Lung microvascular endothelial cell (primary cell): ENCODE data around the gene SLC25A20. TPM values are rescaled to one million over a fixed set of nuclear protein-coding genes. Genes with fewer than 3 reads are reported as not detected.

Experiments
- DNase-seq, 2 donors: peaks; one replicate each; pipeline versions ENCODE4 v3.0.0 to v3.0.0-alpha.2; 2010; ENCODE audit warnings: low read depth in 2 of 2
- total RNA-seq: library from RNA; depleted of rRNA; stranded (reverse); fragments of >200 nt; gene quantifications from 2 replicates; pipeline ENCODE4 v1.2.1, GENCODE V29; 2014

Gene SLC25A20
- total RNA-seq, 1 donor from 2014 or later = 25.2 TPM

- peak in 1 of 2 donors; percentile 31 for DNase-seq
Measured at GRCh38 chr3:48897460-48898376, 964 bp downstream of the SLC25A20 start.

- no peak for DNase-seq
Measured at GRCh38 chr3:48896936-48897335, 1.7 kb downstream of the SLC25A20 start.

- no peak for DNase-seq
Measured at GRCh38 chr3:48894516-48894915, 4.2 kb downstream of the SLC25A20 start.

GRCh38 chr3:48891606-48892005 lies 7.1 kb downstream of the SLC25A20 start:
- no peak for DNase-seq

- DNase-seq = no peak
Measured at GRCh38 chr3:48885753-48886152, 12.9 kb downstream of the SLC25A20 start.

- DNase-seq = no peak
Measured at GRCh38 chr3:48881652-48882114, 17.0 kb downstream of the SLC25A20 start.

GRCh38 chr3:48881006-48881405 lies 17.7 kb downstream of the SLC25A20 start:
- no peak for DNase-seq

- no peak for DNase-seq
Measured at GRCh38 chr3:48879994-48880377, 18.7 kb downstream of the SLC25A20 start.

- DNase-seq = no peak
Measured at GRCh38 chr3:48879307-48879993, 19.2 kb downstream of the SLC25A20 start.

GRCh38 chr3:48877671-48878070 lies 21.0 kb downstream of the SLC25A20 start:
- no peak for DNase-seq

GRCh38 chr3:48863122-48863521 lies 35.6 kb downstream of the SLC25A20 start:
- DNase-seq = no peak

- DNase-seq = no peak
Measured at GRCh38 chr3:48859206-48859605, 39.5 kb downstream of the SLC25A20 start.

- no peak for DNase-seq
Measured at GRCh38 chr3:48858709-48859108, 40.0 kb downstream of the SLC25A20 start.

GRCh38 chr3:48857641-48858040 lies 41.0 kb downstream of the SLC25A20 start:
- DNase-seq = no peak

- DNase-seq = no peak
Measured at GRCh38 chr3:48856469-48856868, 42.2 kb downstream of the SLC25A20 start.

- peak in 1 of 2 donors; percentile 39 for DNase-seq
Measured at GRCh38 chr3:48855681-48856447, 42.8 kb downstream of the SLC25A20 start.

- no peak for DNase-seq
Measured at GRCh38 chr3:48852151-48852550, 46.5 kb downstream of the SLC25A20 start.

- DNase-seq = peak in 1 of 2 donors; percentile 43
Measured at GRCh38 chr3:48851407-48851806, 47.3 kb downstream of the SLC25A20 start.

GRCh38 chr3:48848816-48849515 lies 49.7 kb downstream of the SLC25A20 start:
- DNase-seq = no peak

GRCh38 chr3:48847504-48848423 lies 50.9 kb downstream of the SLC25A20 start, which contains the start of gene PRKAR2A:
TSS of gene PRKAR2A (minus strand) at chr3:48847874. CDS start at chr3:48847596, 278 bp downstream.
- peak; percentile 92 to 94 for DNase-seq
